ENCODE results near the gene TMEM138. TPM values are rescaled to one million over a fixed set of nuclear protein-coding genes. Genes with fewer than 3 reads are reported as not detected.

Gene TMEM138
- total RNA-seq, 1 donor from 2014 or later: 38.8 TPM

GRCh38 chr11:61411589-61411988 lies 49.4 kb downstream of the TMEM138 start:
- Histone ChIP-seq H3K4me3 (ENCODE audit: low read depth, low read length) (no peak overlapping the region), H3K36me3 (ENCODE audit: control insufficient read depth, insufficient read depth, low read length) (peaks cover 3% of the 10 kb centered on the region), H3K27me3 (ENCODE audit: control insufficient read depth, insufficient read depth, low read length) (no peaks in the 10 kb centered on the region)
- TF ChIP-seq CTCF (IDR thresholded peaks at IDR 0.05; ENCODE audit: insufficient read depth, low read length, poor library complexity, severe bottlenecking): no peak
- DNase-seq (ENCODE audit: low read depth): no peak

- Histone ChIP-seq H3K4me3 (ENCODE audit: low read depth, low read length) (no peak overlapping the region), H3K36me3 (ENCODE audit: control insufficient read depth, insufficient read depth, low read length) (peaks cover 3% of the 10 kb centered on the region), H3K27me3 (ENCODE audit: control insufficient read depth, insufficient read depth, low read length) (no peaks in the 10 kb centered on the region)
- DNase-seq (ENCODE audit: low read depth): no peak
- no peak for TF ChIP-seq CTCF (IDR thresholded peaks at IDR 0.05; ENCODE audit: insufficient read depth, low read length, poor library complexity, severe bottlenecking)
These were observed 51.3 kb downstream of the TMEM138 start for GRCh38 chr11:61413496-61413895.

GRCh38 chr11:61414547-61414946 lies 52.4 kb downstream of the TMEM138 start:
- no peak overlapping the region for H3K4me3 ChIP-seq (ENCODE audit: low read depth, low read length)
- no peak for TF ChIP-seq CTCF (IDR thresholded peaks at IDR 0.05; ENCODE audit: insufficient read depth, low read length, poor library complexity, severe bottlenecking)
- peaks cover 4% of the 10 kb centered on the region for H3K36me3 ChIP-seq (ENCODE audit: control insufficient read depth, insufficient read depth, low read length)
- H3K27me3 ChIP-seq (ENCODE audit: control insufficient read depth, insufficient read depth, low read length): no peaks in the 10 kb centered on the region
- DNase-seq (ENCODE audit: low read depth): no peak

GRCh38 chr11:61415381-61415780 lies 53.2 kb downstream of the TMEM138 start:
- no peak for DNase-seq (ENCODE audit: low read depth)
- Histone ChIP-seq H3K27me3 (ENCODE audit: control insufficient read depth, insufficient read depth, low read length) (no peaks in the 10 kb centered on the region), H3K36me3 (ENCODE audit: control insufficient read depth, insufficient read depth, low read length) (peaks cover 5% of the 10 kb centered on the region), H3K4me3 (ENCODE audit: low read depth, low read length) (no peak overlapping the region)
- TF ChIP-seq CTCF (IDR thresholded peaks at IDR 0.05; ENCODE audit: insufficient read depth, low read length, poor library complexity, severe bottlenecking): no peak

- no peak for DNase-seq (ENCODE audit: low read depth)
- no peak overlapping the region for H3K4me3 ChIP-seq (ENCODE audit: low read depth, low read length)
- no peak for TF ChIP-seq CTCF (IDR thresholded peaks at IDR 0.05; ENCODE audit: insufficient read depth, low read length, poor library complexity, severe bottlenecking)
- H3K36me3 ChIP-seq (ENCODE audit: control insufficient read depth, insufficient read depth, low read length): peaks cover 7% of the 10 kb centered on the region
- H3K27me3 ChIP-seq (ENCODE audit: control insufficient read depth, insufficient read depth, low read length): no peaks in the 10 kb centered on the region
These were observed 54.8 kb downstream of the TMEM138 start for GRCh38 chr11:61416941-61417340.

GRCh38 chr11:61417670-61418069 lies 55.5 kb downstream of the TMEM138 start:
- no peak overlapping the region for H3K4me3 ChIP-seq (ENCODE audit: low read depth, low read length)
- DNase-seq (ENCODE audit: low read depth): no peak
- H3K27me3 ChIP-seq (ENCODE audit: control insufficient read depth, insufficient read depth, low read length): no peaks in the 10 kb centered on the region
- TF ChIP-seq CTCF (IDR thresholded peaks at IDR 0.05; ENCODE audit: insufficient read depth, low read length, poor library complexity, severe bottlenecking): no peak
- H3K36me3 ChIP-seq (ENCODE audit: control insufficient read depth, insufficient read depth, low read length): peaks cover 7% of the 10 kb centered on the region
